Measurements from ENCODE around the gene RHBDF1. TPM values are rescaled to one million over a fixed set of nuclear protein-coding genes. Genes with fewer than 3 reads are reported as not detected.

Gene RHBDF1
- total and polyA plus RNA-seq, 10 of the 15 experiments (the other 5 are each of a cell fraction or from before 2014, with no cell fraction given): 0.04 to 0.85 (median 0.36) TPM; not detected in 3

DNA sequence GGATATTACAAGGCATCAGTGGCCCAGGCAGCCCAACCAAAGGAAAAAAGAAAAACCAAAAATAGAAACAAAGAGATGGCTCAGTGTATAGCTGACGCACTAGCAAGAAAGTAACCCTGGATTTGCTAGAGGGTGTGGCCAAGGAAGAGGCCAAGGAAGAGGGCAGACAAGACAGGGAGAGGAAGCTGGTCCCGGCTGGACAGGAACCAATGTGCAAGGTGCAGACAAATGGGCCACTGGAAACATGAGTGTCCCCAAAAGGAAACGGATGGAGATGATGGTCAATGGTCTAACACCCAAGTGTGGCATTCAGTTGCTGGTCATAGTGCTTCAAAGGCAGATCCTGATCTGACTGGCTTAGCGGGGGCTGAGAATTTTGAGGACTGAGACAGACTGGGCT lies 29.7 kb downstream of the RHBDF1 start (continued):
- TF ChIP-seq, protein P1, sequence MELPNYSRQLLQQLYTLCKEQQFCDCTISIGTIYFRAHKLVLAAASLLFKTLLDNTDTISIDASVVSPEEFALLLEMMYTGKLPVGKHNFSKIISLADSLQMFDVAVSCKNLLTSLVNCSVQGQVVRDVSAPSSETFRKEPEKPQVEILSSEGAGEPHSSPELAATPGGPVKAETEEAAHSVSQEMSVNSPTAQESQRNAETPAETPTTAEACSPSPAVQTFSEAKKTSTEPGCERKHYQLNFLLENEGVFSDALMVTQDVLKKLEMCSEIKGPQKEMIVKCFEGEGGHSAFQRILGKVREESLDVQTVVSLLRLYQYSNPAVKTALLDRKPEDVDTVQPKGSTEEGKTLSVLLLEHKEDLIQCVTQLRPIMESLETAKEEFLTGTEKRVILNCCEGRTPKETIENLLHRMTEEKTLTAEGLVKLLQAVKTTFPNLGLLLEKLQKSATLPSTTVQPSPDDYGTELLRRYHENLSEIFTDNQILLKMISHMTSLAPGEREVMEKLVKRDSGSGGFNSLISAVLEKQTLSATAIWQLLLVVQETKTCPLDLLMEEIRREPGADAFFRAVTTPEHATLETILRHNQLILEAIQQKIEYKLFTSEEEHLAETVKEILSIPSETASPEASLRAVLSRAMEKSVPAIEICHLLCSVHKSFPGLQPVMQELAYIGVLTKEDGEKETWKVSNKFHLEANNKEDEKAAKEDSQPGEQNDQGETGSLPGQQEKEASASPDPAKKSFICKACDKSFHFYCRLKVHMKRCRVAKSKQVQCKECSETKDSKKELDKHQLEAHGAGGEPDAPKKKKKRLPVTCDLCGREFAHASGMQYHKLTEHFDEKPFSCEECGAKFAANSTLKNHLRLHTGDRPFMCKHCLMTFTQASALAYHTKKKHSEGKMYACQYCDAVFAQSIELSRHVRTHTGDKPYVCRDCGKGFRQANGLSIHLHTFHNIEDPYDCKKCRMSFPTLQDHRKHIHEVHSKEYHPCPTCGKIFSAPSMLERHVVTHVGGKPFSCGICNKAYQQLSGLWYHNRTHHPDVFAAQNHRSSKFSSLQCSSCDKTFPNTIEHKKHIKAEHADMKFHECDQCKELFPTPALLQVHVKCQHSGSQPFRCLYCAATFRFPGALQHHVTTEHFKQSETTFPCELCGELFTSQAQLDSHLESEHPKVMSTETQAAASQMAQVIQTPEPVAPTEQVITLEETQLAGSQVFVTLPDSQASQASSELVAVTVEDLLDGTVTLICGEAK (IDR thresholded peaks at IDR 0.05; ENCODE audit: borderline replicate concordance): no peak
- no peak for TF ChIP-seq FOXK2 (IDR thresholded peaks at IDR 0.05)
- TF ChIP-seq, protein P2, sequence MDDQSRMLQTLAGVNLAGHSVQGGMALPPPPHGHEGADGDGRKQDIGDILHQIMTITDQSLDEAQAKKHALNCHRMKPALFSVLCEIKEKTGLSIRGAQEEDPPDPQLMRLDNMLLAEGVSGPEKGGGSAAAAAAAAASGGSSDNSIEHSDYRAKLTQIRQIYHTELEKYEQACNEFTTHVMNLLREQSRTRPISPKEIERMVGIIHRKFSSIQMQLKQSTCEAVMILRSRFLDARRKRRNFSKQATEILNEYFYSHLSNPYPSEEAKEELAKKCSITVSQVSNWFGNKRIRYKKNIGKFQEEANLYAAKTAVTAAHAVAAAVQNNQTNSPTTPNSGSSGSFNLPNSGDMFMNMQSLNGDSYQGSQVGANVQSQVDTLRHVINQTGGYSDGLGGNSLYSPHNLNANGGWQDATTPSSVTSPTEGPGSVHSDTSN (IDR thresholded peaks at IDR 0.05; ENCODE audit: insufficient replicate concordance, low read depth, low read length): no peak
- TF ChIP-seq, protein P3, sequence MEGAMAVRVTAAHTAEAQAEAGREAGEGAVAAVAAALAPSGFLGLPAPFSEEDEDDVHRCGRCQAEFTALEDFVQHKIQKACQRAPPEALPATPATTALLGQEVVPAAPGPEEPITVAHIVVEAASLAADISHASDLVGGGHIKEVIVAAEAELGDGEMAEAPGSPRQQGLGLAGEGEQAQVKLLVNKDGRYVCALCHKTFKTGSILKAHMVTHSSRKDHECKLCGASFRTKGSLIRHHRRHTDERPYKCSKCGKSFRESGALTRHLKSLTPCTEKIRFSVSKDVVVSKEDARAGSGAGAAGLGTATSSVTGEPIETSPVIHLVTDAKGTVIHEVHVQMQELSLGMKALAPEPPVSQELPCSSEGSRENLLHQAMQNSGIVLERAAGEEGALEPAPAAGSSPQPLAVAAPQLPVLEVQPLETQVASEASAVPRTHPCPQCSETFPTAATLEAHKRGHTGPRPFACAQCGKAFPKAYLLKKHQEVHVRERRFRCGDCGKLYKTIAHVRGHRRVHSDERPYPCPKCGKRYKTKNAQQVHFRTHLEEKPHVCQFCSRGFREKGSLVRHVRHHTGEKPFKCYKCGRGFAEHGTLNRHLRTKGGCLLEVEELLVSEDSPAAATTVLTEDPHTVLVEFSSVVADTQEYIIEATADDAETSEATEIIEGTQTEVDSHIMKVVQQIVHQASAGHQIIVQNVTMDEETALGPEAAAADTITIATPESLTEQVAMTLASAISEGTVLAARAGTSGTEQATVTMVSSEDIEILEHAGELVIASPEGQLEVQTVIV (IDR thresholded peaks at IDR 0.05; ENCODE audit: borderline replicate concordance, partially characterized antibody): no peak
